Measurements from ENCODE around the gene KIFAP3.

DNA sequence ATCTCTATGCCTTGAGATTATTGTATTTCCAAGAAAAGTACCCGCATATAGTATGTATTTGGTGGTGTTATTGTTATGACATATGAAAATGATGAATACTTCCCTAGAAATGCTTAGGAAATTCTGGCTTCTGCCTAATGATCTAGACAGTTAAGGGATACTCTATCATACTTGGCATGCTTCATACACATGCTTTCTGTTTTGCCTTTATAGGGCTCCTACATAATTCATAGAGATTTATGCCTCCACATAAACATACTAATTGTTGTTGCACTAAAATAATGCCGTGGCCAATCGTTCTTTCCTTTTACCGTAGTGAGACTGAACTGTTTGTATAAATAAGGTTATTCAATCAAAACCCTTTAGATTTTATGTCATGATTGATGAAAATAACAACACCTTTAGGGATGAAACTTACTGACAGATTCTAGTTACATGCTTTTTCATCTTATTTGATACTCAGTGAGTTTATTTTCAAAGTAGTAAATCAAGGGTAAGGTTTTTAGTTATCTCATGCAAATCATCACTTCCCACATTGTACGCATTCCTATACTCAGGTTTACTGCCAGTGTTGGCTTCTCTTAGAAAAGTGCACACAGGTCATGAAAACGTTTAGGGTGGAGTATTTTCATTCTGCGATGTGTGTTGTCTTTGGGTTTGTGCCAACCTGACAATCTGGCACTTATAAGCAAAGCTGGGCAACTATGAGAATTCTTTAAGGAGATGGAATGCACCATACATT lies 140.3 kb downstream of the KIFAP3 start:
- no peak for TF ChIP-seq CTCF (conservative IDR thresholded peaks at IDR 0.05)
- TF ChIP-seq ZFX (IDR thresholded peaks at IDR 0.05) = no peak

Data from C4-2B (cell line).